ENCODE data around the gene S100A8. TPM values are rescaled to one million over a fixed set of nuclear protein-coding genes. Genes with fewer than 3 reads are reported as not detected.

S100A8 gene
- total RNA-seq, 1 donor from 2014 or later = not detected

GRCh38 chr1:153355445-153356071 lies 35.3 kb downstream of the S100A8 start:
- no peaks in the 10 kb centered on the region for H3K4me1 Mint-ChIP-seq (ENCODE audit: low read depth, unreplicated experiment)
- peak; percentile 25 for DNase-seq (ENCODE audit: low read depth)
- Histone ChIP-seq H3K27ac (ENCODE audit: low read depth, low read length) (no peak overlapping the region), H3K27me3 (ENCODE audit: insufficient read depth, low read length) (peaks cover 5% of the 10 kb centered on the region), H2AFZ (ENCODE audit: low read depth, low read length) (no peak overlapping the region), H3K79me2 (ENCODE audit: insufficient read depth, low read length) (no peaks in the 10 kb centered on the region), H3K4me1 (ENCODE audit: insufficient read depth, low read length) (no peaks in the 10 kb centered on the region), H3K9ac (ENCODE audit: low read length) (no peak overlapping the region), H3K4me3 (ENCODE audit: insufficient read depth, low read depth, low read length) (no peak overlapping the region), H3K36me3 (ENCODE audit: insufficient read depth, low read length) (no peaks in the 10 kb centered on the region), H3K4me2 (ENCODE audit: low read length) (no peak overlapping the region), H3K9me3 (ENCODE audit: insufficient read depth, low read depth, low read length) (no peaks in the 10 kb centered on the region), H4K20me1 (ENCODE audit: insufficient read depth, low read length) (no peaks in the 10 kb centered on the region)
- TF ChIP-seq EZH2 (IDR thresholded peaks at IDR 0.05; ENCODE audit: insufficient read depth, low read length) = no peak
- TF ChIP-seq, protein P1, sequence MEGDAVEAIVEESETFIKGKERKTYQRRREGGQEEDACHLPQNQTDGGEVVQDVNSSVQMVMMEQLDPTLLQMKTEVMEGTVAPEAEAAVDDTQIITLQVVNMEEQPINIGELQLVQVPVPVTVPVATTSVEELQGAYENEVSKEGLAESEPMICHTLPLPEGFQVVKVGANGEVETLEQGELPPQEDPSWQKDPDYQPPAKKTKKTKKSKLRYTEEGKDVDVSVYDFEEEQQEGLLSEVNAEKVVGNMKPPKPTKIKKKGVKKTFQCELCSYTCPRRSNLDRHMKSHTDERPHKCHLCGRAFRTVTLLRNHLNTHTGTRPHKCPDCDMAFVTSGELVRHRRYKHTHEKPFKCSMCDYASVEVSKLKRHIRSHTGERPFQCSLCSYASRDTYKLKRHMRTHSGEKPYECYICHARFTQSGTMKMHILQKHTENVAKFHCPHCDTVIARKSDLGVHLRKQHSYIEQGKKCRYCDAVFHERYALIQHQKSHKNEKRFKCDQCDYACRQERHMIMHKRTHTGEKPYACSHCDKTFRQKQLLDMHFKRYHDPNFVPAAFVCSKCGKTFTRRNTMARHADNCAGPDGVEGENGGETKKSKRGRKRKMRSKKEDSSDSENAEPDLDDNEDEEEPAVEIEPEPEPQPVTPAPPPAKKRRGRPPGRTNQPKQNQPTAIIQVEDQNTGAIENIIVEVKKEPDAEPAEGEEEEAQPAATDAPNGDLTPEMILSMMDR (IDR thresholded peaks at IDR 0.05; ENCODE audit: insufficient read depth, low read depth, low read length) = peak; percentile 24
- H3K27me3 Mint-ChIP-seq (ENCODE audit: low read depth, unreplicated experiment) = peaks cover 34% of the 10 kb centered on the region
- H3K27ac Mint-ChIP-seq (ENCODE audit: unreplicated experiment) = no peak overlapping the region
- H3K36me3 Mint-ChIP-seq (ENCODE audit: low read depth, unreplicated experiment) = peaks cover 1% of the 10 kb centered on the region
- H3K9me3 Mint-ChIP-seq (ENCODE audit: unreplicated experiment) = no peaks in the 10 kb centered on the region
- no peak overlapping the region for H3K4me3 Mint-ChIP-seq (ENCODE audit: unreplicated experiment)
- FAIRE-seq = no peak

DNA sequence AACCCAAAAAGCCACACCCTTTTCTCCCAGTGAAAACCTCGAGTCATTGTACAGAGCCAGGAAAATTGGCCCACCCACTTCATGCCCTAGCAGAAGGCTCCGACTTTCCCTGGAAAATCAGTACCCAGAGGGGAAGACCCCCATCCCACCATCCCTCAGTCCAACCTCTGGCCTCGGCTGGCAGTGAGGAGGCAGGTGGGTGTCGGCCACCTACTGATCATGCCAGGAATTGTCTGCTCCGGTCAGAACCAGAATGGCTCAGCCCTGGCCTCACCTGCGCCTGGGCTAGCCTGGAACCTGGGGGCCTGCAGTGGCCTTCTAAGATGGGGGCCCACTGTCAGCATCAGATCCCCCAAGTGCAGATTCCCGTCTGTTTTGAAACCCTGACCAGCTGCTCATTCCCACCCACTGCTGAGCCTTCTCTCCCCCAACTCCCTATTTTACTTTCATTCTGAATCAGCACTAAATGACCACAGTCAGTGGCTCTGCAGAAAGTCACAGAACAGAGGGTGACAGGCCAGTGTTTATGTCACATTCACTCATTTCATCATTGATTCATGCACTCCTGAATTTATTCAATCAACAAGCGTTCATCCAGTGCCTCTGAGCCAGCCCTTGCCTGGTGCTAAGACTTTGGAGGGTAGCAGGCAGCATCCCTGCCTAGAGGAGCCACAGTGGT lies 36.2 kb downstream of the S100A8 start:
- H4K20me1 ChIP-seq (ENCODE audit: insufficient read depth, low read length) = no peaks in the 10 kb centered on the region
- no peak overlapping the region for H3K27ac ChIP-seq (ENCODE audit: low read depth, low read length)
- peaks cover 37% of the 10 kb centered on the region for H3K27me3 Mint-ChIP-seq (ENCODE audit: low read depth, unreplicated experiment)
- no peaks in the 10 kb centered on the region for H3K9me3 Mint-ChIP-seq (ENCODE audit: unreplicated experiment)
- no peaks in the 10 kb centered on the region for H3K4me1 Mint-ChIP-seq (ENCODE audit: low read depth, unreplicated experiment)
- H3K27me3 ChIP-seq (ENCODE audit: insufficient read depth, low read length) = peaks cover 5% of the 10 kb centered on the region
- H3K4me1 ChIP-seq (ENCODE audit: insufficient read depth, low read length) = no peaks in the 10 kb centered on the region
- FAIRE-seq (no peak), DNase-seq (ENCODE audit: low read depth) (no peak)
- H3K9ac ChIP-seq (ENCODE audit: low read length) = no peak overlapping the region
- H3K4me3 ChIP-seq (ENCODE audit: insufficient read depth, low read depth, low read length) = no peak overlapping the region
- H2AFZ ChIP-seq (ENCODE audit: low read depth, low read length) = no peak overlapping the region
- no peaks in the 10 kb centered on the region for H3K79me2 ChIP-seq (ENCODE audit: insufficient read depth, low read length)
- TF ChIP-seq, protein P1 (IDR thresholded peaks at IDR 0.05; ENCODE audit: insufficient read depth, low read depth, low read length) = no peak
- TF ChIP-seq EZH2 (IDR thresholded peaks at IDR 0.05; ENCODE audit: insufficient read depth, low read length) = no peak
- H3K9me3 ChIP-seq (ENCODE audit: insufficient read depth, low read depth, low read length) = no peaks in the 10 kb centered on the region
- peaks cover 1% of the 10 kb centered on the region for H3K36me3 Mint-ChIP-seq (ENCODE audit: low read depth, unreplicated experiment)
- H3K36me3 ChIP-seq (ENCODE audit: insufficient read depth, low read length) = no peaks in the 10 kb centered on the region
- H3K4me2 ChIP-seq (ENCODE audit: low read length) = no peak overlapping the region
- no peak overlapping the region for H3K4me3 Mint-ChIP-seq (ENCODE audit: unreplicated experiment)
- no peak overlapping the region for H3K27ac Mint-ChIP-seq (ENCODE audit: unreplicated experiment)
